A204.1 (cell line): Measurements from ENCODE around the gene PANK4.

Source experiments
- FAIRE-seq: peaks from 2 replicates; lab custom pipeline; 2012; peaks lifted over from hg19 to GRCh38; lab: Jason Lieb, UNC

The PANK4 gene

GRCh38 chr1:2528016-2528415, 1.6 kb upstream of the PANK4 start:
- FAIRE-seq: no peak

GRCh38 chr1:2527556-2527860, 1.1 kb upstream of the PANK4 start:
- no peak for FAIRE-seq

GRCh38 chr1:2526824-2527555, 594 bp upstream of the PANK4 start:
- no peak for FAIRE-seq

- no peak for FAIRE-seq
Observed at GRCh38 chr1:2525572-2525919, 850 bp downstream of the PANK4 start.

- no peak for FAIRE-seq
Observed at GRCh38 chr1:2523891-2524609, 2.3 kb downstream of the PANK4 start.

- FAIRE-seq: no peak
Observed at GRCh38 chr1:2523191-2523890, 3.1 kb downstream of the PANK4 start.

- no peak for FAIRE-seq
Observed at GRCh38 chr1:2522230-2522629, 4.2 kb downstream of the PANK4 start.

GRCh38 chr1:2520806-2521205, 5.6 kb downstream of the PANK4 start:
- no peak for FAIRE-seq

- FAIRE-seq: no peak
Observed at GRCh38 chr1:2520206-2520605, 6.2 kb downstream of the PANK4 start.

GRCh38 chr1:2519729-2520128, 6.7 kb downstream of the PANK4 start:
- no peak for FAIRE-seq

- no peak for FAIRE-seq
Observed at GRCh38 chr1:2519029-2519685, 7.2 kb downstream of the PANK4 start.

GRCh38 chr1:2518528-2518927, 7.9 kb downstream of the PANK4 start:
- no peak for FAIRE-seq

GRCh38 chr1:2517966-2518365, 8.4 kb downstream of the PANK4 start:
- no peak for FAIRE-seq

GRCh38 chr1:2516946-2517345, 9.4 kb downstream of the PANK4 start:
- no peak for FAIRE-seq

- FAIRE-seq: no peak
Observed at GRCh38 chr1:2516124-2516523, 10.3 kb downstream of the PANK4 start.

GRCh38 chr1:2515763-2516080, 10.7 kb downstream of the PANK4 start:
- no peak for FAIRE-seq

- FAIRE-seq: no peak
Observed at GRCh38 chr1:2514863-2515762, 11.3 kb downstream of the PANK4 start.

GRCh38 chr1:2513939-2514652, 12.3 kb downstream of the PANK4 start:
- FAIRE-seq: no peak

- no peak for FAIRE-seq
Observed at GRCh38 chr1:2512862-2513421, 13.5 kb downstream of the PANK4 start.

GRCh38 chr1:2510366-2511155, 15.8 kb downstream of the PANK4 start:
- no peak for FAIRE-seq
